VCaP (cell line): Measurements from ENCODE around the gene AHCYL1.

Experiments
- H3K27ac ChIP-seq: fragments of 450-650 bp; 2 replicates; pipeline ENCODE4 v1.5.1; 2017
- CTCF ChIP-seq: fragments of 450-650 bp; conservative IDR thresholded peaks from 2 replicates; pipeline ENCODE4 v1.5.1; 2017; ENCODE audit warnings: mild to moderate bottlenecking, moderate library complexity

The AHCYL1 gene

GRCh38 chr1:110069404-110070281 lies 85.1 kb downstream of the AHCYL1 start:
- TF ChIP-seq CTCF, result no peak
- H3K27ac ChIP-seq, result no peak overlapping the region

DNA sequence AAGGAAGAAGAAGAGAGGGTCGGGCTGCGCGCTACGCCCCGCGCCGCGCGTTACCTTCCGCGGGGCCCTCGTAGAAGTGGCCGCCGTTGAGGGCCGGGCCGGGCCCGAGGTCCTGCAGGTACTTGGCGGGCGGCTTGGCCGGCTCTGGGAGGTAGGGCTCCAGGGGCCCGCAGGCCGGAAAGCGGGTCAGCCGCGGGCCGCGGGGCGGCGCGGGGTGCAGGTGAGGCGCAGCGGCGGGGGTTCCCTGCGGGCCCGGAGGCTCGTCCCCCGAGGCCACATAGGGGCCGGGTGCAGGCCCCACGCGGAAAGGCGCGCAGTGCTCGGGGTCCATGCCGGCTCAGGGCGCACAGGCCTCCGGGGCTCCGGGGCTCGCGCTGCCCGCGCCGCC lies 85.7 kb downstream of the AHCYL1 start:
- no peak for TF ChIP-seq CTCF
- H3K27ac ChIP-seq, result no peak overlapping the region

GRCh38 chr1:110070671-110071242 lies 86.2 kb downstream of the AHCYL1 start, which contains the start of gene ALX3:
TSS of gene ALX3 (minus strand) at chr1:110070672. CDS start at chr1:110070612, 60 bp downstream.
- no peak within 1 kb of the TSS for H3K27ac ChIP-seq
- TF ChIP-seq CTCF, result no peak
